WTC11 (cell line): Measurements from ENCODE around the gene ATG14. TPM values are rescaled to one million over a fixed set of nuclear protein-coding genes. Genes with fewer than 3 reads are reported as not detected.

Experiments used
- ATAC-seq: fragments of 200-7000 bp; cut with Tn5 transposase; 2 replicates; pipeline ENCODE4 v1.10.0; 2021; ENCODE audit warnings: mild to moderate bottlenecking, moderate library complexity
- CTCF ChIA-PET: fragments of 300-600 bp; sonication (Branson Sonifier 250); formaldehyde crosslinking; loops from one replicate; lab custom pipeline; 2021; ENCODE audit warnings: antibody characterized with exemption; lab: Charles Lee
- POLR2A ChIA-PET: fragments of 350-600 bp; sonication (Branson Sonifier 250); formaldehyde crosslinking; loops from one replicate; lab custom pipeline; 2021; ENCODE audit warnings: antibody characterized with exemption; lab: Charles Lee
- DNase-seq: peaks from one replicate; pipeline ENCODE4 v3.0.0; 2021; ENCODE audit warnings: low spot score
- H3K27ac Mint-ChIP-seq: 2 replicates; pipeline ENCODE4 v1.8.0; 2021; ENCODE audit warnings: mixed read lengths
- H3K27me3 Mint-ChIP-seq: 2 replicates; pipeline ENCODE4 v1.8.0; 2021; ENCODE audit warnings: low read depth, mild to moderate bottlenecking, moderate library complexity, mixed read lengths
- H3K36me3 Mint-ChIP-seq: 2 replicates; pipeline ENCODE4 v1.8.0; 2021; ENCODE audit warnings: mixed read lengths
- H3K4me1 Mint-ChIP-seq: 2 replicates; pipeline ENCODE4 v1.8.0; 2022; ENCODE audit warnings: mixed read lengths
- H3K4me3 Mint-ChIP-seq: 2 replicates; pipeline ENCODE4 v1.8.0; 2021; ENCODE audit warnings: mild to moderate bottlenecking, moderate library complexity, mixed read lengths
- H3K9me3 Mint-ChIP-seq: 2 replicates; pipeline ENCODE4 v1.8.0; 2021; ENCODE audit warnings: mixed read lengths
- ATF6 ChIP-seq: sonication (generic); formaldehyde crosslinking; IDR thresholded peaks from 2 replicates; pipeline ENCODE4 v1.8.1; 2023; ENCODE audit warnings: mild to moderate bottlenecking, missing genetic modification reagents
- CDX4 ChIP-seq: fragments of 250-450 bp; sonication (Bioruptor Pico); IDR thresholded peaks from 2 replicates; pipeline ENCODE4 v1.9.0; 2021; ENCODE audit warnings: moderate library complexity, mild to moderate bottlenecking, inconsistent platforms, borderline replicate concordance
- FOXP4 ChIP-seq: sonication (generic); formaldehyde crosslinking; IDR thresholded peaks from 2 replicates; pipeline ENCODE4 v1.8.0; 2022; ENCODE audit warnings: mild to moderate bottlenecking, missing genetic modification reagents
- MYBL2 ChIP-seq: sonication (generic); formaldehyde crosslinking; IDR thresholded peaks from 2 replicates; pipeline ENCODE4 v1.8.1; 2023; ENCODE audit warnings: mild to moderate bottlenecking, moderate library complexity, missing genetic modification reagents
- PRDM15 ChIP-seq: sonication (generic); formaldehyde crosslinking; IDR thresholded peaks from 2 replicates; pipeline ENCODE4 v1.8.0; 2022; ENCODE audit warnings: missing genetic modification reagents
- PREB ChIP-seq: sonication (generic); formaldehyde crosslinking; IDR thresholded peaks from 2 replicates; pipeline ENCODE4 v1.8.1; 2022; ENCODE audit warnings: mild to moderate bottlenecking, missing genetic modification reagents, moderate library complexity, borderline replicate concordance
- PRRX2 ChIP-seq: fragments of 250-450 bp; sonication (Bioruptor Pico); IDR thresholded peaks from 2 replicates; pipeline ENCODE4 v1.8.0; 2021; ENCODE audit warnings: mild to moderate bottlenecking
- RELA ChIP-seq: sonication (generic); formaldehyde crosslinking; IDR thresholded peaks from 2 replicates; pipeline ENCODE4 v1.8.1; 2022; ENCODE audit warnings: missing genetic modification reagents, mild to moderate bottlenecking, borderline replicate concordance
- ZBTB21 ChIP-seq: sonication (generic); formaldehyde crosslinking; IDR thresholded peaks from 2 replicates; pipeline ENCODE4 v1.8.1; 2023; ENCODE audit warnings: mild to moderate bottlenecking, missing genetic modification reagents, borderline replicate concordance
- ZNF121 ChIP-seq: sonication (generic); formaldehyde crosslinking; IDR thresholded peaks from 2 replicates; pipeline ENCODE4 v1.8.0; 2023; ENCODE audit warnings: missing genetic modification reagents
- ZNF138 ChIP-seq: sonication (generic); formaldehyde crosslinking; conservative IDR thresholded peaks from 2 replicates; pipeline ENCODE4 v1.8.1; 2022; ENCODE audit warnings: mild to moderate bottlenecking, moderate library complexity, missing genetic modification reagents
- ZNF317 ChIP-seq: sonication (generic); formaldehyde crosslinking; IDR thresholded peaks from 2 replicates; pipeline ENCODE4 v1.8.1; 2023; ENCODE audit warnings: low read depth, mild to moderate bottlenecking, moderate library complexity, missing genetic modification reagents, borderline replicate concordance
- ZNF423 ChIP-seq: fragments of 250-450 bp; sonication (Bioruptor Pico); IDR thresholded peaks from 2 replicates; pipeline ENCODE4 v2.1.2; 2022; ENCODE audit warnings: mild to moderate bottlenecking, moderate library complexity
- ZNF512 ChIP-seq: sonication (generic); formaldehyde crosslinking; IDR thresholded peaks from 2 replicates; pipeline ENCODE4 v1.8.1; 2022; ENCODE audit warnings: missing genetic modification reagents, borderline replicate concordance
- total RNA-seq: library from RNA; stranded (reverse); gene quantifications from 3 replicates; pipeline ENCODE4 v1.2.3, GENCODE V29; 2021
- TF ChIP-seq, protein P1 (sequence below): sonication (generic); formaldehyde crosslinking; IDR thresholded peaks from 2 replicates; pipeline ENCODE4 v1.8.1; 2022; ENCODE audit warnings: low read depth, missing genetic modification reagents, borderline replicate concordance
- TF ChIP-seq, protein P2 (sequence below): sonication (generic); formaldehyde crosslinking; IDR thresholded peaks from 2 replicates; pipeline ENCODE4 v1.8.1; 2023; ENCODE audit warnings: mild to moderate bottlenecking, missing genetic modification reagents, moderate library complexity

Gene ATG14
- total RNA-seq, 1 experiment from 2014 or later, result 10.4 TPM

- no peak for TF ChIP-seq PRDM15 (CRISPR knock-in tag)
- TF ChIP-seq RELA, result no peak
- TF ChIP-seq FOXP4 (CRISPR knock-in tag), result no peak
- TF ChIP-seq, protein P1, sequence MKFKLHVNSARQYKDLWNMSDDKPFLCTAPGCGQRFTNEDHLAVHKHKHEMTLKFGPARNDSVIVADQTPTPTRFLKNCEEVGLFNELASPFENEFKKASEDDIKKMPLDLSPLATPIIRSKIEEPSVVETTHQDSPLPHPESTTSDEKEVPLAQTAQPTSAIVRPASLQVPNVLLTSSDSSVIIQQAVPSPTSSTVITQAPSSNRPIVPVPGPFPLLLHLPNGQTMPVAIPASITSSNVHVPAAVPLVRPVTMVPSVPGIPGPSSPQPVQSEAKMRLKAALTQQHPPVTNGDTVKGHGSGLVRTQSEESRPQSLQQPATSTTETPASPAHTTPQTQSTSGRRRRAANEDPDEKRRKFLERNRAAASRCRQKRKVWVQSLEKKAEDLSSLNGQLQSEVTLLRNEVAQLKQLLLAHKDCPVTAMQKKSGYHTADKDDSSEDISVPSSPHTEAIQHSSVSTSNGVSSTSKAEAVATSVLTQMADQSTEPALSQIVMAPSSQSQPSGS (CRISPR knock-in tag), result no peak
- no peak for TF ChIP-seq ZNF317
- no peak for TF ChIP-seq CDX4 (CRISPR knock-in tag)
- no peak for TF ChIP-seq ZNF423 (CRISPR knock-in tag)
- TF ChIP-seq, all 79 proteins: peak for 0
These were observed 25.3 kb upstream of the ATG14 start (continued) for GRCh38 chr14:55436931-55437330.

DNA sequence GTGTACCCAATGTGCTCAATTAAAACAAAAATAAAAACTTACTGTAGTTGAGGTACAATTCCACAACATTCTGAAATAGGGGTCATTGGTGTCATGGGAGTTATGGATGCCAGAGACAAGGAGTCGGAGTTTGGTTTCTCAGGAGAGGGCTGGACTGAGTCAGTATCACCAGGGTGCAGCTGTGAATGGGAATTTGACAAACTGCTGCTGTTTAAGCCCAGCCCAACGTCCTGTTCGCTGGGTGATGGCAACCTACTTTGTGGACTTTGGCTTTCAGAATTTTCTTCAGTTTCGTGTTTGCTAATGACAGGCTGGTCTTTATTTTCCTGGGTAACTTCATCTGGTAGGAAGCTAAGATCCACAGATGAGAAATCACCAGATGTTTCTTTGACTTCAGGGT, 24.9 kb upstream of the ATG14 start:
- H3K4me3 Mint-ChIP-seq, result no peak overlapping the region
- ATAC-seq (no peak), DNase-seq (no peak)
- TF ChIP-seq ZNF138 (no peak), PRRX2 (CRISPR knock-in tag) (no peak), ZBTB21 (no peak), ZNF512 (CRISPR knock-in tag) (no peak), ATF6 (CRISPR knock-in tag) (no peak), MYBL2 (CRISPR knock-in tag) (no peak), PREB (CRISPR knock-in tag) (no peak), ZNF121 (CRISPR knock-in tag) (no peak), ZNF317 (no peak)
- TF ChIP-seq, protein P2, sequence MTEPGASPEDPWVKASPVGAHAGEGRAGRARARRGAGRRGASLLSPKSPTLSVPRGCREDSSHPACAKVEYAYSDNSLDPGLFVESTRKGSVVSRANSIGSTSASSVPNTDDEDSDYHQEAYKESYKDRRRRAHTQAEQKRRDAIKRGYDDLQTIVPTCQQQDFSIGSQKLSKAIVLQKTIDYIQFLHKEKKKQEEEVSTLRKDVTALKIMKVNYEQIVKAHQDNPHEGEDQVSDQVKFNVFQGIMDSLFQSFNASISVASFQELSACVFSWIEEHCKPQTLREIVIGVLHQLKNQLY (CRISPR knock-in tag), result no peak
- H3K27ac Mint-ChIP-seq, result no peak overlapping the region
- ChIA-PET POLR2A (interaction anchor here (0.6 to 0.7 kb wide), 2 partner anchors 170 to 366 kb away, joined by 3 to 4 read pairs; no protein-coding TSS in a partner anchor), CTCF (interaction anchor here (1.3 to 2.0 kb wide), 3 partner anchors 10 to 1038 kb away, joined by 3 to 20 read pairs (median 6); no protein-coding TSS in a partner anchor)
- peaks cover 11% of the 10 kb centered on the region for H3K4me1 Mint-ChIP-seq
- no peaks in the 10 kb centered on the region for H3K9me3 Mint-ChIP-seq
- H3K36me3 Mint-ChIP-seq, result no peaks in the 10 kb centered on the region
- no peaks in the 10 kb centered on the region for H3K27me3 Mint-ChIP-seq
